Osteocyte (in vitro differentiated cells): Measurements from ENCODE around the gene IMMP2L. TPM values are rescaled to one million over a fixed set of nuclear protein-coding genes. Genes with fewer than 3 reads are reported as not detected.

Experiments
- DNase-seq: peaks from one replicate; pipeline ENCODE4 v3.0.0; 2021; ENCODE audit warnings: mixed read lengths; ENCODE audit not compliant: unreplicated experiment; ENCODE audit errors: extremely low spot score
- H3K27ac Mint-ChIP-seq: one replicate; pipeline ENCODE4 v1.8.0; 2021; ENCODE audit warnings: mild to moderate bottlenecking, mixed read lengths; ENCODE audit not compliant: unreplicated experiment
- H3K27me3 Mint-ChIP-seq: one replicate; pipeline ENCODE4 v1.8.0; 2021; ENCODE audit warnings: mixed read lengths; ENCODE audit not compliant: unreplicated experiment
- H3K36me3 Mint-ChIP-seq: one replicate; pipeline ENCODE4 v1.8.0; 2021; ENCODE audit warnings: mixed read lengths; ENCODE audit not compliant: unreplicated experiment
- H3K4me1 Mint-ChIP-seq: one replicate; pipeline ENCODE4 v1.8.0; 2021; ENCODE audit warnings: mixed read lengths; ENCODE audit not compliant: unreplicated experiment
- H3K4me3 Mint-ChIP-seq: one replicate; pipeline ENCODE4 v1.8.0; 2021; ENCODE audit warnings: mild to moderate bottlenecking, moderate library complexity, mixed read lengths; ENCODE audit not compliant: unreplicated experiment
- H3K9me3 Mint-ChIP-seq: one replicate; pipeline ENCODE4 v1.8.0; 2021; ENCODE audit warnings: mixed read lengths; ENCODE audit not compliant: unreplicated experiment
- CTCF ChIP-seq: fragments of 200-600 bp; sonication (generic); IDR thresholded peaks from 2 replicates; pipeline ENCODE4 v1.5.0; 2021; ENCODE audit warnings: antibody characterized with exemption, mild to moderate bottlenecking, moderate library complexity
- total RNA-seq: library from RNA; stranded (reverse); gene quantifications from 2 replicates; pipeline ENCODE4 v1.2.1, GENCODE V29; 2021

IMMP2L gene
- total RNA-seq, 1 donor from 2014 or later, result 15.6 TPM

DNA sequence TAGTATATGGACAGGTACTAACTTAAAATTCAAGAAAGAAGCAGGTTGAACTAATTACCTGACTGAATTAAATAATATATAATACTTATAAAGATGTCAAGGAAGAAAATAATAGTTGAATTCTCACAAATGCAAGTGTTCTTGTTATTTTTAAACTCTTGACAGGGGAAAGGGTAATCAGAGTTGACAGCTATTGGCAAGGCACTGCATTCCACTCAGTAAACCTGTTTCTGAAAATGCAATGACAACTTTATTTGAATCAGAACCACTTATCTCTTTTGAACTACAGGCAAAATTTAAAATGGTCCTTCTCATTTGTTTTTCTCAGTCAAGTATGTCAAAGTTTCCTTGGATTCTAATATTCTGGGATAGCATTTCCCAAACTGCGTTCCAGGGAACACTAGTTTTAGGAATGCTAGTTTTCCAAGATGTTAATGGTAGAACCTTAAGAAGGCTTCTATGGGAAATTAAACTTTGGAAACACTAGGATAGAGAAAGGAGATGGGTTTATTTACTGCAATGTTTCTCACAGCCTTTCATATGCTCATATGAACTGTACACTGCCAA is 575.1 kb downstream of the IMMP2L start:
- TF ChIP-seq CTCF, result no peak
- H3K36me3 Mint-ChIP-seq, result no peaks in the 10 kb centered on the region
- no peak for DNase-seq
- peaks cover 12% of the 10 kb centered on the region for H3K4me1 Mint-ChIP-seq
- no peaks in the 10 kb centered on the region for H3K9me3 Mint-ChIP-seq
- H3K27me3 Mint-ChIP-seq, result no peaks in the 10 kb centered on the region
- no peak overlapping the region for H3K4me3 Mint-ChIP-seq
- H3K27ac Mint-ChIP-seq, result no peak overlapping the region

DNA sequence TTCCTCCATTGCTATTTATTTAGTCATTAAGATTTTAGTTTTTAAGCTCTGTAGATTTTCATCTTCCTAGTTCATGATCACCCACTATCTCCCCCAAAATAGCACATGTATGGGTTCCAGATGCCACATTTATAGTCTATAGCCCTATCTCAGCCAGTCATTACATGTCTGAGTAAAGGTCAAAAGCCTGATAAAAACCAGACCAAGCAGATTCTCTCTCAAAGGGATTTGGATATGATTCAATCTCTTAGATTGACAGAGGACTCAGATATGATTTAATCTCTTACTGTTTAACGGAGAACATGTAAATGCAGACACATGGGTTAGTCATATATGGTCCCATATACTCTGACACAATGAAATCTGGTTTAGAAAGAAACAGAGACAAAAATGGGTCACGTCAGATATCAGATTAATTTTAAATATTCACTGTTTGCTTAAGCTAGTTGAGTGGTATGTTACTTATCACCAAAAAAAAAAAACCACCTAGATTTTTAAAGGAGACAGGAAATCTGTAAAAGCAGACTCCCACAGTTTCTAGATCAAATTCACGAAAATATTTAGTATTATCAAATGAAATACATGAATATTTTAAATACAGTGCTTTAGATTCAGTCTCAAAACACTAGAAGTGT is 578.4 kb downstream of the IMMP2L start:
- TF ChIP-seq CTCF, result no peak
- Mint-ChIP-seq H3K27ac (no peak overlapping the region), H3K4me3 (no peak overlapping the region), H3K9me3 (no peaks in the 10 kb centered on the region), H3K36me3 (no peaks in the 10 kb centered on the region), H3K27me3 (no peaks in the 10 kb centered on the region), H3K4me1 (peaks cover 12% of the 10 kb centered on the region)
- no peak for DNase-seq

GRCh38 chr7:110977127-110977737 is 585.1 kb downstream of the IMMP2L start:
- Mint-ChIP-seq H3K4me1 (no peaks in the 10 kb centered on the region), H3K9me3 (no peaks in the 10 kb centered on the region), H3K27me3 (no peaks in the 10 kb centered on the region), H3K27ac (no peak overlapping the region), H3K4me3 (no peak overlapping the region), H3K36me3 (no peaks in the 10 kb centered on the region)
- DNase-seq, result no peak
- TF ChIP-seq CTCF, result no peak

DNA sequence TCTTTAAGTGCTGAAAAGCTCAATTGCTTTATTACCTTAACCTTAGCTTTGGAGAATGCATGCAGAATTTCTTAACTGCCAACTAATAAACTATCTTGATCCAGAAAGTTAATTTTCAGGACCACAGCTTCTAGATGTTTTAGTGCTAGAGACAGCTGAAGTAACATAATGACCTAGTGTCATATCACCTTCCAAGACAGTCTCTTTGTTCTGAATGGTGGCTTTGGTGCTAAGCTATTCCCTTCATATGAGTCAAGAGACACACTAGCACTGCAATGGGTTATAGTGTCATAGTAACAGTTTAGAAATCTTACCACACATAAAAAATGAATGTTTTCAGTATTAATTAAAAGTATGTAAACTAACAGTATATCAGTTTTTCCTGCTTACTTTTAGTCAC is 586.8 kb downstream of the IMMP2L start:
- Mint-ChIP-seq H3K9me3 (no peaks in the 10 kb centered on the region), H3K27ac (no peak overlapping the region), H3K36me3 (no peaks in the 10 kb centered on the region), H3K4me1 (no peaks in the 10 kb centered on the region), H3K27me3 (no peaks in the 10 kb centered on the region), H3K4me3 (no peak overlapping the region)
- no peak for DNase-seq
- no peak for TF ChIP-seq CTCF

- no peaks in the 10 kb centered on the region for H3K9me3 Mint-ChIP-seq
- no peak for TF ChIP-seq CTCF
Measured at GRCh38 chr7:110974441-110974840, 587.9 kb downstream of the IMMP2L start.

More at GRCh38 chr7:110974441-110974840, 587.9 kb downstream of the IMMP2L start:
- Mint-ChIP-seq H3K36me3 (no peaks in the 10 kb centered on the region), H3K4me3 (no peak overlapping the region), H3K27me3 (no peaks in the 10 kb centered on the region), H3K4me1 (no peaks in the 10 kb centered on the region), H3K27ac (no peak overlapping the region)
- DNase-seq, result no peak
